GM19463 (cell line): ENCODE results near the gene LSM3.

Experiments
- ATAC-seq: cut with Tn5 transposase; IDR thresholded peaks from one replicate; pipeline ENCODE4 v1.9.1; 2021; ENCODE audit warnings: mild to moderate bottlenecking, moderate library complexity; ENCODE audit not compliant: unreplicated experiment

The LSM3 gene

GRCh38 chr3:14178247-14179113, at the start of gene LSM3, which contains the start of gene XPC:
Gene LSM3 (plus strand): TSS chr3:14178817. CDS start chr3:14178861, 44 bp downstream.
Gene XPC (minus strand): TSS chr3:14178601. CDS start chr3:14178568, 33 bp downstream.
- ATAC-seq, result peak; percentile 91

GRCh38 chr3:14129296-14129695, 49.3 kb upstream of the LSM3 start:
- no peak for ATAC-seq

GRCh38 chr3:14130230-14130629, 48.4 kb upstream of the LSM3 start:
- no peak for ATAC-seq

GRCh38 chr3:14130707-14131106, 47.9 kb upstream of the LSM3 start:
- ATAC-seq, result no peak

GRCh38 chr3:14131134-14131533, 47.5 kb upstream of the LSM3 start:
- ATAC-seq, result no peak

- ATAC-seq, result no peak
These were observed 46.5 kb upstream of the LSM3 start for GRCh38 chr3:14132120-14132519.

GRCh38 chr3:14132689-14133088, 45.9 kb upstream of the LSM3 start:
- no peak for ATAC-seq

GRCh38 chr3:14133188-14133800, 45.3 kb upstream of the LSM3 start:
- no peak for ATAC-seq

- ATAC-seq, result no peak
These were observed 44.7 kb upstream of the LSM3 start for GRCh38 chr3:14133876-14134275.

- no peak for ATAC-seq
These were observed 44.3 kb upstream of the LSM3 start for GRCh38 chr3:14134291-14134690.

- no peak for ATAC-seq
These were observed 43.0 kb upstream of the LSM3 start for GRCh38 chr3:14135581-14135980.

- no peak for ATAC-seq
These were observed 41.6 kb upstream of the LSM3 start for GRCh38 chr3:14137004-14137403.

GRCh38 chr3:14137445-14137844, 41.2 kb upstream of the LSM3 start:
- no peak for ATAC-seq

- ATAC-seq, result no peak
These were observed 40.3 kb upstream of the LSM3 start for GRCh38 chr3:14138109-14138877.

GRCh38 chr3:14138878-14139655, 39.5 kb upstream of the LSM3 start:
- no peak for ATAC-seq

GRCh38 chr3:14139771-14140170, 38.8 kb upstream of the LSM3 start:
- ATAC-seq, result no peak

GRCh38 chr3:14140668-14141067, 37.9 kb upstream of the LSM3 start:
- no peak for ATAC-seq

- no peak for ATAC-seq
These were observed 37.5 kb upstream of the LSM3 start for GRCh38 chr3:14141144-14141543.

- no peak for ATAC-seq
These were observed 36.8 kb upstream of the LSM3 start for GRCh38 chr3:14141602-14142341.
